Body of pancreas (tissue), 4 donors: ENCODE measurements around the gene RASSF10.

Source experiments
- POLR2A ChIP-seq, 3 donors: fragments of 450-650 bp; IDR thresholded peaks; one replicate each; pipeline ENCODE4 v1.6.1; 2016; ENCODE audit warnings: antibody characterized with exemption in 3 of 3, mild to moderate bottlenecking in 2 of 3
- TF ChIP-seq, protein P1 (sequence below), 7 experiments: fragments of 450-650 bp in 4 of 7; fragments of 200-600 bp in 3 of 7; sonication (generic) in 3 of 7; IDR thresholded peaks; one replicate each; pipeline ENCODE4 v1.5.1; 2016 to 2019; ENCODE audit warnings: antibody characterized with exemption in 7 of 7

DNA sequence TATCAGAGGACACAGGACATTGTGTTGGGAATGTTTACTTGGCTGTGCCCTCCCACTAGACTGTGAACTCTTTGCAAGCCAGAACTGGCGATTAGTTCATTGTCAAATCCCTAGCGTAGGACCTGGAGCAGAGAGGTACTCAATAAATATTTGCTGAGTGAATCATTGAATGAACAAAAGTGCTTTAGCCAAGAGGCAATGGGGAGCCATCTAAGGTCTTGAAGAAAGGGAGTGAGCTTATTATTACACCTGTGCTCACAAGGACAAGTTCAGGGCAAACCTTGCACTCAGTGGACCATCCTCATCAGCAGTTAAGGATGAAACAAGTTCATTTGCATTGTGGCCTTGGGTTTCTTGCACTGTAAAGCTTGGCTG is 1.1 kb upstream of the RASSF10 start:
- TF ChIP-seq, protein P1, sequence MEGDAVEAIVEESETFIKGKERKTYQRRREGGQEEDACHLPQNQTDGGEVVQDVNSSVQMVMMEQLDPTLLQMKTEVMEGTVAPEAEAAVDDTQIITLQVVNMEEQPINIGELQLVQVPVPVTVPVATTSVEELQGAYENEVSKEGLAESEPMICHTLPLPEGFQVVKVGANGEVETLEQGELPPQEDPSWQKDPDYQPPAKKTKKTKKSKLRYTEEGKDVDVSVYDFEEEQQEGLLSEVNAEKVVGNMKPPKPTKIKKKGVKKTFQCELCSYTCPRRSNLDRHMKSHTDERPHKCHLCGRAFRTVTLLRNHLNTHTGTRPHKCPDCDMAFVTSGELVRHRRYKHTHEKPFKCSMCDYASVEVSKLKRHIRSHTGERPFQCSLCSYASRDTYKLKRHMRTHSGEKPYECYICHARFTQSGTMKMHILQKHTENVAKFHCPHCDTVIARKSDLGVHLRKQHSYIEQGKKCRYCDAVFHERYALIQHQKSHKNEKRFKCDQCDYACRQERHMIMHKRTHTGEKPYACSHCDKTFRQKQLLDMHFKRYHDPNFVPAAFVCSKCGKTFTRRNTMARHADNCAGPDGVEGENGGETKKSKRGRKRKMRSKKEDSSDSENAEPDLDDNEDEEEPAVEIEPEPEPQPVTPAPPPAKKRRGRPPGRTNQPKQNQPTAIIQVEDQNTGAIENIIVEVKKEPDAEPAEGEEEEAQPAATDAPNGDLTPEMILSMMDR (IDR thresholded peaks at IDR 0.05): no peak
- TF ChIP-seq POLR2A (IDR thresholded peaks at IDR 0.05): no peak
